SK-N-SH treated with all-trans-retinoic acid at 6 μM for 48 hours (cell line): ENCODE measurements around the gene RGS1.

Experiments used
- ATAC-seq: fragments of 200-7000 bp; cut with Tn5 transposase; 3 replicates; pipeline ENCODE4 v1.9.1; 2020; ENCODE audit warnings: mild to moderate bottlenecking, moderate library complexity
- ARNTL ChIP-seq: fragments of 450-650 bp; formaldehyde crosslinking; IDR thresholded peaks from 2 replicates; pipeline ENCODE4 v1.5.0; 2020; ENCODE audit warnings: low read depth, mild to moderate bottlenecking, moderate library complexity, borderline replicate concordance
- BACH2 ChIP-seq: fragments of 250-450 bp; sonication (Bioruptor Pico); IDR thresholded peaks from 2 replicates; pipeline ENCODE4 v1.9.0; 2021; ENCODE audit warnings: mild to moderate bottlenecking, borderline replicate concordance
- CSDC2 ChIP-seq: fragments of 250-450 bp; sonication (Bioruptor Pico); IDR thresholded peaks from 2 replicates; pipeline ENCODE4 v1.5.0; 2020; ENCODE audit warnings: mild to moderate bottlenecking, moderate library complexity
- ESRRG ChIP-seq: fragments of 250-450 bp; sonication (Bioruptor Pico); IDR thresholded peaks from 2 replicates; pipeline ENCODE4 v1.6.1; 2021; ENCODE audit warnings: mild to moderate bottlenecking
- ISL1 ChIP-seq: fragments of 250-450 bp; sonication (Bioruptor Pico); IDR thresholded peaks from 2 replicates; pipeline ENCODE4 v2.1.2; 2022; ENCODE audit warnings: mild to moderate bottlenecking, moderate library complexity
- OSR1 ChIP-seq: fragments of 250-450 bp; sonication (Bioruptor Pico); IDR thresholded peaks from 2 replicates; pipeline ENCODE4 v1.8.0; 2022; ENCODE audit warnings: moderate library complexity, mild to moderate bottlenecking, inconsistent platforms
- PPARA ChIP-seq: fragments of 250-450 bp; sonication (Bioruptor Pico); IDR thresholded peaks from 2 replicates; pipeline ENCODE4 v1.5.0; 2020; ENCODE audit warnings: mild to moderate bottlenecking, borderline replicate concordance
- RARB ChIP-seq: fragments of 250-450 bp; sonication (Bioruptor Pico); IDR thresholded peaks from 2 replicates; pipeline ENCODE4 v1.8.0; 2021; ENCODE audit warnings: mild to moderate bottlenecking, moderate library complexity
- SNAI2 ChIP-seq: fragments of 250-450 bp; sonication (Bioruptor Pico); IDR thresholded peaks from 2 replicates; pipeline ENCODE4 v1.5.0; 2020; ENCODE audit warnings: mild to moderate bottlenecking, moderate library complexity
- TCF4 ChIP-seq: fragments of 250-450 bp; sonication (Bioruptor Pico); IDR thresholded peaks from 2 replicates; pipeline ENCODE4 v1.8.0; 2021; ENCODE audit warnings: mild to moderate bottlenecking, moderate library complexity, borderline replicate concordance
- TOX ChIP-seq: fragments of 250-450 bp; sonication (Bioruptor Pico); IDR thresholded peaks from 2 replicates; pipeline ENCODE4 v1.8.0; 2021; ENCODE audit warnings: mild to moderate bottlenecking, moderate library complexity, borderline replicate concordance
- ZC3H10 ChIP-seq: fragments of 250-450 bp; sonication (Bioruptor Pico); IDR thresholded peaks from 2 replicates; pipeline ENCODE4 v1.5.1; 2021; ENCODE audit warnings: mild to moderate bottlenecking, moderate library complexity
- ZFP30 ChIP-seq: fragments of 450-650 bp; formaldehyde crosslinking; IDR thresholded peaks from 2 replicates; pipeline ENCODE4 v1.5.0; 2022; ENCODE audit warnings: mild to moderate bottlenecking, moderate library complexity
- ZNF565 ChIP-seq: fragments of 450-650 bp; formaldehyde crosslinking; conservative IDR thresholded peaks from 2 replicates; pipeline ENCODE4 v1.5.0; 2020; ENCODE audit warnings: low read depth, mild to moderate bottlenecking, moderate library complexity
- ZNF70 ChIP-seq: fragments of 450-650 bp; formaldehyde crosslinking; IDR thresholded peaks from 2 replicates; pipeline ENCODE4 v1.5.0; 2020; ENCODE audit warnings: mild to moderate bottlenecking, moderate library complexity
- ZNF8 ChIP-seq: fragments of 450-650 bp; formaldehyde crosslinking; IDR thresholded peaks from 2 replicates; pipeline ENCODE4 v1.5.0; 2020; ENCODE audit warnings: mild to moderate bottlenecking, moderate library complexity
- TF ChIP-seq, protein P1 (sequence below): fragments of 250-450 bp; sonication (Bioruptor Pico); IDR thresholded peaks from 2 replicates; pipeline ENCODE4 v1.5.1; 2021; ENCODE audit warnings: mild to moderate bottlenecking, moderate library complexity
- TF ChIP-seq, protein P2 (sequence below): fragments of 250-450 bp; sonication (Bioruptor Pico); IDR thresholded peaks from 2 replicates; pipeline ENCODE4 v1.8.0; 2021; ENCODE audit warnings: low read depth, mild to moderate bottlenecking, moderate library complexity, borderline replicate concordance
- TF ChIP-seq, protein P3 (sequence below): fragments of 250-450 bp; sonication (Bioruptor Pico); IDR thresholded peaks from 2 replicates; pipeline ENCODE4 v1.8.0; 2020; ENCODE audit warnings: mild to moderate bottlenecking, moderate library complexity, borderline replicate concordance
- TF ChIP-seq, protein P4 (sequence below): fragments of 250-450 bp; sonication (Bioruptor Pico); IDR thresholded peaks from 2 replicates; pipeline ENCODE4 v1.5.0; 2020; ENCODE audit warnings: mild to moderate bottlenecking, moderate library complexity

Gene RGS1

DNA sequence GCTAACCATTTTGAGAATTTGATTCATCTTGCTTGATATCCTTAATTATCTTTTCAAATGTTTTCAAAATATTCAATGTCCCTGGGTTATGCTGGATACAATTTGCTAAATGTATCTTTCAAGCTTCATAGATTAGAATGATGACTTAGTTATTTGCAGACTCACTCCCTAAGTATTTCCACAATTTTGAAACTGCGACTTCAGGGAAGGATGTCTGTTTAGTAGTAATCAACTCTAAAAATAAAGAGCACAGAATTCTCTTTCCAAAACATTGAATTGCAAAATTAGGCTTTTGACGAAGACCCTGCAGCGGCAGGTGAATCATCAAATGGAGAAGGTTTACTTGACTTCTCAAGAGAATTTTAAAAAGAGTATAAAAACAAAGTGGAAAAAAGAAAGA is 14.2 kb downstream of the RGS1 start:
- TF ChIP-seq, protein P1, sequence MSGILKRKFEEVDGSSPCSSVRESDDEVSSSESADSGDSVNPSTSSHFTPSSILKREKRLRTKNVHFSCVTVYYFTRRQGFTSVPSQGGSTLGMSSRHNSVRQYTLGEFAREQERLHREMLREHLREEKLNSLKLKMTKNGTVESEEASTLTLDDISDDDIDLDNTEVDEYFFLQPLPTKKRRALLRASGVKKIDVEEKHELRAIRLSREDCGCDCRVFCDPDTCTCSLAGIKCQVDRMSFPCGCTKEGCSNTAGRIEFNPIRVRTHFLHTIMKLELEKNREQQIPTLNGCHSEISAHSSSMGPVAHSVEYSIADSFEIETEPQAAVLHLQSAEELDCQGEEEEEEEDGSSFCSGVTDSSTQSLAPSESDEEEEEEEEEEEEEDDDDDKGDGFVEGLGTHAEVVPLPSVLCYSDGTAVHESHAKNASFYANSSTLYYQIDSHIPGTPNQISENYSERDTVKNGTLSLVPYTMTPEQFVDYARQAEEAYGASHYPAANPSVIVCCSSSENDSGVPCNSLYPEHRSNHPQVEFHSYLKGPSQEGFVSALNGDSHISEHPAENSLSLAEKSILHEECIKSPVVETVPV = no peak
- TF ChIP-seq CSDC2 (CRISPR knock-in tag) (no peak), ESRRG (no peak)
- peak; percentile 81 for ATAC-seq

DNA sequence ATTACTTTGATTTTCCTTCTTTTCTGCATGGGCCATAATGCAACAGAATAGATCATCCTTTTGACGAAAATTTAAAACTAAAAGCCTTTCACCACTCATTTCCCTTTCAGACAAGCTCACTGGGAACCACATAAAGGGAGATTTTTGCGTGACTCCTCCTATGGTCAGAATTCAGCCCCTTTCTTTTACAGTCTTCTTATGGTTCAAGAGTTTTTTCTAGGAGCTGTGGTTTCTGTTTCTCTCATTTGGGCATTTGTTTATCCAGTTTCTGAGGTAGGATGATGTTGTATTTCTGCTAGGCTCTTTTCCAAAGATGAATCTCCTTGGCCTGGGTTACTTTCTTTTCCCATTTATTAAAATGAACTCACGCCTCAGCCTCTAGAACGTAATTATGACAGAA is 16.9 kb downstream of the RGS1 start:
- TF ChIP-seq, protein P2, sequence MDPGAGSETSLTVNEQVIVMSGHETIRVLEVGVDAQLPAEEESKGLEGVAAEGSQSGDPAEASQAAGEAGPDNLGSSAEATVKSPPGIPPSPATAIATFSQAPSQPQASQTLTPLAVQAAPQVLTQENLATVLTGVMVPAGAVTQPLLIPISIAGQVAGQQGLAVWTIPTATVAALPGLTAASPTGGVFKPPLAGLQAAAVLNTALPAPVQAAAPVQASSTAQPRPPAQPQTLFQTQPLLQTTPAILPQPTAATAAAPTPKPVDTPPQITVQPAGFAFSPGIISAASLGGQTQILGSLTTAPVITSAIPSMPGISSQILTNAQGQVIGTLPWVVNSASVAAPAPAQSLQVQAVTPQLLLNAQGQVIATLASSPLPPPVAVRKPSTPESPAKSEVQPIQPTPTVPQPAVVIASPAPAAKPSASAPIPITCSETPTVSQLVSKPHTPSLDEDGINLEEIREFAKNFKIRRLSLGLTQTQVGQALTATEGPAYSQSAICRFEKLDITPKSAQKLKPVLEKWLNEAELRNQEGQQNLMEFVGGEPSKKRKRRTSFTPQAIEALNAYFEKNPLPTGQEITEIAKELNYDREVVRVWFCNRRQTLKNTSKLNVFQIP (CRISPR knock-in tag) = no peak
- TF ChIP-seq CSDC2 (CRISPR knock-in tag) (no peak), ZFP30 (CRISPR knock-in tag) (no peak), TOX (no peak), RARB (CRISPR knock-in tag) (no peak), PPARA (CRISPR knock-in tag) (no peak), TCF4 (CRISPR knock-in tag) (no peak), ZC3H10 (no peak), ZNF565 (no peak), ZNF70 (CRISPR knock-in tag) (no peak), SNAI2 (no peak), ESRRG (no peak), OSR1 (CRISPR knock-in tag) (no peak), ARNTL (CRISPR knock-in tag) (no peak), BACH2 (CRISPR knock-in tag) (no peak)
- TF ChIP-seq, protein P1 = no peak
- TF ChIP-seq, protein P3, sequence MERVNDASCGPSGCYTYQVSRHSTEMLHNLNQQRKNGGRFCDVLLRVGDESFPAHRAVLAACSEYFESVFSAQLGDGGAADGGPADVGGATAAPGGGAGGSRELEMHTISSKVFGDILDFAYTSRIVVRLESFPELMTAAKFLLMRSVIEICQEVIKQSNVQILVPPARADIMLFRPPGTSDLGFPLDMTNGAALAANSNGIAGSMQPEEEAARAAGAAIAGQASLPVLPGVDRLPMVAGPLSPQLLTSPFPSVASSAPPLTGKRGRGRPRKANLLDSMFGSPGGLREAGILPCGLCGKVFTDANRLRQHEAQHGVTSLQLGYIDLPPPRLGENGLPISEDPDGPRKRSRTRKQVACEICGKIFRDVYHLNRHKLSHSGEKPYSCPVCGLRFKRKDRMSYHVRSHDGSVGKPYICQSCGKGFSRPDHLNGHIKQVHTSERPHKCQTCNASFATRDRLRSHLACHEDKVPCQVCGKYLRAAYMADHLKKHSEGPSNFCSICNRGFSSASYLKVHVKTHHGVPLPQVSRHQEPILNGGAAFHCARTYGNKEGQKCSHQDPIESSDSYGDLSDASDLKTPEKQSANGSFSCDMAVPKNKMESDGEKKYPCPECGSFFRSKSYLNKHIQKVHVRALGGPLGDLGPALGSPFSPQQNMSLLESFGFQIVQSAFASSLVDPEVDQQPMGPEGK (CRISPR knock-in tag) = no peak
- TF ChIP-seq, protein P4, sequence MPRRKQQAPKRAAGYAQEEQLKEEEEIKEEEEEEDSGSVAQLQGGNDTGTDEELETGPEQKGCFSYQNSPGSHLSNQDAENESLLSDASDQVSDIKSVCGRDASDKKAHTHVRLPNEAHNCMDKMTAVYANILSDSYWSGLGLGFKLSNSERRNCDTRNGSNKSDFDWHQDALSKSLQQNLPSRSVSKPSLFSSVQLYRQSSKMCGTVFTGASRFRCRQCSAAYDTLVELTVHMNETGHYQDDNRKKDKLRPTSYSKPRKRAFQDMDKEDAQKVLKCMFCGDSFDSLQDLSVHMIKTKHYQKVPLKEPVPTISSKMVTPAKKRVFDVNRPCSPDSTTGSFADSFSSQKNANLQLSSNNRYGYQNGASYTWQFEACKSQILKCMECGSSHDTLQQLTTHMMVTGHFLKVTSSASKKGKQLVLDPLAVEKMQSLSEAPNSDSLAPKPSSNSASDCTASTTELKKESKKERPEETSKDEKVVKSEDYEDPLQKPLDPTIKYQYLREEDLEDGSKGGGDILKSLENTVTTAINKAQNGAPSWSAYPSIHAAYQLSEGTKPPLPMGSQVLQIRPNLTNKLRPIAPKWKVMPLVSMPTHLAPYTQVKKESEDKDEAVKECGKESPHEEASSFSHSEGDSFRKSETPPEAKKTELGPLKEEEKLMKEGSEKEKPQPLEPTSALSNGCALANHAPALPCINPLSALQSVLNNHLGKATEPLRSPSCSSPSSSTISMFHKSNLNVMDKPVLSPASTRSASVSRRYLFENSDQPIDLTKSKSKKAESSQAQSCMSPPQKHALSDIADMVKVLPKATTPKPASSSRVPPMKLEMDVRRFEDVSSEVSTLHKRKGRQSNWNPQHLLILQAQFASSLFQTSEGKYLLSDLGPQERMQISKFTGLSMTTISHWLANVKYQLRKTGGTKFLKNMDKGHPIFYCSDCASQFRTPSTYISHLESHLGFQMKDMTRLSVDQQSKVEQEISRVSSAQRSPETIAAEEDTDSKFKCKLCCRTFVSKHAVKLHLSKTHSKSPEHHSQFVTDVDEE (CRISPR knock-in tag) = no peak
- no peak for ATAC-seq

DNA sequence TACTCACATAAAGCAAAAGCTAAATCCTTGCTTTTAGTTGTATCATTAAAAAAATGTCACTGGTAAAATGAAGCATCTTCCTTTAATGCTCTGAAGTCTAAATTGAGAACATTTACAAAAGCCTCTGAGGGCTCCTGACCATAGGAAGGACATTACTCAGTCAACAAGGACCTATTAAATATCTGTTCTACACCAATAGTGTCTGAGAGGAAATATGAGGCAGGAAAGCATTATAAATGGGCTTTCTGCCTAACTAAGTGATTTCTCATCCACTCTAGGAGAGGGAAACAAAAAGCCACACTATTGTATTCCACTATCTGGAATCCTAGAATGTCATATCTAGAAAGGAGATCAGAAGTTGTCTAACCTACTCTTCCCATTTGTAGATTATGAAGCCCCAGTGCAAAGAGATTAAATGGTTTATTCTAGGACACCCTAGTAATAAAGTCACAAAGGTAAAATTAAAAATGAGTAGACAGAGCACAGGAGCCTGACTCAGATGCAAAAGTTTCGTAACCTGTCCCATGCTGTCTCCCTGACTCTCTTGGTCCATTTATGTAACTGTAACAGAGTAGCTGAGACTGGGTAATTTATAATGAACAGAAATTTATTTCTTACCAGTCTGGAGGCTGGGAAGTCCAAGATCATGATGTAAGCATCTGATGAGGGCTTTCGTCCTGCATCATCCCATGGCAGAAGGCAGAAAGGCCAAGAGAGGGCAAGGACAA is 17.6 kb downstream of the RGS1 start:
- peak; percentile 32; the same call in 2 of the 3 replicates for ATAC-seq
- TF ChIP-seq TOX (peak; percentile 26; the same call in 1 of the 2 replicates), RARB (CRISPR knock-in tag) (no peak)

DNA sequence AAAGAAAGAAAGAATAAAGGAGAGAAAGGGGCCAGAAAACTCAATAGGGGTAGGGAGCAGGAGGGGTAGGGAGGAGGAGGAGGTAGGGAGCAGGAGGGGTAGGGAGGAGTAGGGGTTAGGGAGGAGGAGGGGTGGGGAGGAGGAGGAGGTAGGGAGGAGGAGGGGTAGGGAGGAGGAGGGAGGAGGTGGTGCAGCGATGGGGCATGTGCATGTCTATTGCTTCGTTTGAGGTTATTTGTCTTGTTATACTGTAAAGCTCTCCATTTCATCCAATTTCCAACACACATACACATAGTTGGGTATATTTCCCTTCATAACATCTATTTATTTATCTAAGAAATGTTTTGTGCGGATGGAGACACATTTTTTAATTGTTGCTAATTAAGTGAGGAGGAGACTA is 19.7 kb downstream of the RGS1 start:
- ATAC-seq = no peak
- TF ChIP-seq ESRRG (no peak), CSDC2 (CRISPR knock-in tag) (no peak), TCF4 (CRISPR knock-in tag) (no peak), PPARA (CRISPR knock-in tag) (no peak), BACH2 (CRISPR knock-in tag) (no peak), ISL1 (no peak), ZNF8 (CRISPR knock-in tag) (no peak), ZFP30 (CRISPR knock-in tag) (no peak), OSR1 (CRISPR knock-in tag) (no peak), ZNF70 (CRISPR knock-in tag) (no peak)
- TF ChIP-seq, protein P4 (CRISPR knock-in tag) = no peak
- TF ChIP-seq, protein P1 = no peak
